Motor neuron (in vitro differentiated cells): ENCODE results near the gene TMEM131L. TPM values are rescaled to one million over a fixed set of nuclear protein-coding genes. Genes with fewer than 3 reads are reported as not detected.

ENCODE experiments used
- ATAC-seq, 8 experiments: fragments of 200-7000 bp; cut with Tn5 transposase; replicated peaks in 6 of 8; 2 replicates each; pipeline ENCODE4 v1.8.0; 2021; ENCODE audit warnings: mild to moderate bottlenecking in 8 of 8, moderate library complexity in 8 of 8
- H3K27ac ChIP-seq, 2 donors: fragments of 250-450 bp; sonication (Bioruptor Pico); 2 replicates each; pipeline ENCODE4 v1.9.0; 2021; ENCODE audit warnings: antibody characterized with exemption in 2 of 2, mild to moderate bottlenecking in 2 of 2, moderate library complexity in 1 of 2
- H3K4me1 ChIP-seq, 2 donors: fragments of 250-450 bp; sonication (Bioruptor Pico); replicated peaks in 1 of 2; 2 replicates each; pipeline ENCODE4 v1.6.1; 2021; ENCODE audit warnings: antibody characterized with exemption in 2 of 2, mild to moderate bottlenecking in 2 of 2, moderate library complexity in 1 of 2
- H3K4me3 ChIP-seq, 5 donors: fragments of 250-450 bp; sonication (Bioruptor Pico); 2 replicates each; pipeline ENCODE4 v1.9.0; 2021; ENCODE audit warnings: antibody characterized with exemption in 5 of 5, mild to moderate bottlenecking in 5 of 5, moderate library complexity in 4 of 5
- WGBS, 10 experiments: fragments of 450-650 bp; shearing (Covaris generic); methylation state at CpG; one replicate each; pipeline ENCODE4 v1.0.0; 2022; 5-methylcytosine and 5-hydroxymethylcytosine counted together
- in situ Hi-C, 9 experiments: fragments of 400-800 bp; cut with MboI; loops; one replicate each; pipeline ENCODE4 v1.15.0; 2021; ENCODE audit warnings: low sequenced_read_pairs in 9 of 9, low pct_unique_long_range_greater_than_20kb in 2 of 9; ENCODE audit not compliant: unreplicated experiment in 9 of 9
- total RNA-seq, 8 experiments: library from RNA; unstranded; fragments of 300-600 nt; gene quantifications; 2 replicates each; pipeline versions ENCODE4 v1.2.3 to v1.2.4, GENCODE V29; 2022

TMEM131L gene
- total RNA-seq, 8 experiments from 2014 or later = 2.0 to 47.7 (median 8.5) TPM

- H3K4me3 ChIP-seq = no peak overlapping the region
- no peak overlapping the region for H3K27ac ChIP-seq
- ATAC-seq = no peak
- WGBS, 10 experiments = 67 to 100% (median 89%) methylated on average over 1 to 5 of the region's 5 CpGs; no CpG with 5 or more reads in 3 of the 10 experiments
- H3K4me1 ChIP-seq = no peaks in the 10 kb centered on the region
- in situ Hi-C loops = loop anchor here in 3 of 9 experiments (10.0 to 25.0 kb wide), 4 partner anchors 142 to 440 kb away; partner anchors contain the start of gene MND1 (in 2 of the 3)
Measured at GRCh38 chr4:153577053-153577452, 110.9 kb downstream of the TMEM131L start.

GRCh38 chr4:153579410-153579809 is 113.2 kb downstream of the TMEM131L start:
- 61 to 100% (median 77%) methylated on average over 2 to 4 of the region's 4 CpGs for WGBS, 10 experiments
- no peak overlapping the region for H3K27ac ChIP-seq
- in situ Hi-C loops = loop anchor here in 3 of 9 experiments (10.0 to 25.0 kb wide), 4 partner anchors 145 to 442 kb away; partner anchors contain the start of gene MND1 (in 2 of the 3)
- peaks cover 0 to 2% of the 10 kb centered on the region in 2 donors for H3K4me1 ChIP-seq
- ATAC-seq = no peak
- no peak overlapping the region for H3K4me3 ChIP-seq

- ATAC-seq = no peak
- in situ Hi-C loops = loop anchor here in 3 of 9 experiments (10.0 to 25.0 kb wide), 4 partner anchors 145 to 443 kb away; partner anchors contain the start of gene MND1 (in 2 of the 3)
- WGBS, 10 experiments = 30 to 100% (median 83%) methylated on average over 1 of the region's 1 CpG; no CpG with 5 or more reads in 4 of the 10 experiments
Measured at GRCh38 chr4:153579872-153580271, 113.7 kb downstream of the TMEM131L start.

GRCh38 chr4:153582954-153583702 is 117.0 kb downstream of the TMEM131L start:
- peaks cover 0 to 2% of the 10 kb centered on the region in 2 donors for H3K4me1 ChIP-seq
- peak in 3 of 8 experiments; percentile 29 to 73 (median 31) for ATAC-seq
- no peak overlapping the region for H3K27ac ChIP-seq
- 17 to 94% (median 63%) methylated on average over 1 to 2 of the region's 2 CpGs; no CpG with 5 or more reads in 2 of the 10 experiments for WGBS, 10 experiments
- H3K4me3 ChIP-seq = no peak overlapping the region
- in situ Hi-C loops = loop anchor here in 2 of 9 experiments (25.0 kb wide), 2 partner anchors 221 to 446 kb away; no protein-coding TSS in a partner anchor

More at GRCh38 chr4:153579872-153580271, 113.7 kb downstream of the TMEM131L start:
- Histone ChIP-seq H3K4me3 (no peak overlapping the region), H3K27ac (no peak overlapping the region), H3K4me1 (peaks cover 0 to 2% of the 10 kb centered on the region in 2 donors)

- peaks cover 0 to 2% of the 10 kb centered on the region in 2 donors for H3K4me1 ChIP-seq
- in situ Hi-C loops = loop anchor here in 2 of 9 experiments (25.0 kb wide), 2 partner anchors 223 to 448 kb away; no protein-coding TSS in a partner anchor
- WGBS, 10 experiments = 0 to 100% (median 80%) methylated on average over 1 to 5 of the region's 7 CpGs; no CpG with 5 or more reads in 3 of the 10 experiments
- H3K27ac ChIP-seq = no peak overlapping the region
- no peak overlapping the region for H3K4me3 ChIP-seq
- ATAC-seq = peak in 3 of 8 experiments; percentile 41 to 87 (median 65)
Measured at GRCh38 chr4:153585026-153585425, 118.9 kb downstream of the TMEM131L start.

GRCh38 chr4:153589703-153590595 is 123.8 kb downstream of the TMEM131L start:
- in situ Hi-C loops = loop anchor here in 2 of 9 experiments (25.0 kb wide), 2 partner anchors 228 to 453 kb away; no protein-coding TSS in a partner anchor
- Histone ChIP-seq H3K4me1 (no peaks in the 10 kb centered on the region), H3K27ac (no peak overlapping the region), H3K4me3 (no peak overlapping the region)
- 67 to 100% (median 87%) methylated on average over 2 to 7 of the region's 7 CpGs for WGBS, 10 experiments
- ATAC-seq = no peak

- no peak for ATAC-seq
- H3K4me1 ChIP-seq = no peaks in the 10 kb centered on the region
- no peak overlapping the region for H3K27ac ChIP-seq
- 67 to 95% (median 87%) methylated on average over 1 to 8 of the region's 8 CpGs; no CpG with 5 or more reads in 1 of the 10 experiments for WGBS, 10 experiments
- in situ Hi-C loops = loop anchor here in 2 of 9 experiments (25.0 kb wide), 2 partner anchors 229 to 454 kb away; no protein-coding TSS in a partner anchor
- H3K4me3 ChIP-seq = no peak overlapping the region
Measured at GRCh38 chr4:153591441-153591840, 125.3 kb downstream of the TMEM131L start.

- Histone ChIP-seq H3K27ac (no peak overlapping the region), H3K4me1 (no peaks in the 10 kb centered on the region), H3K4me3 (no peak overlapping the region)
- in situ Hi-C loops = loop anchor here in 2 of 9 experiments (25.0 kb wide), 2 partner anchors 230 to 455 kb away; no protein-coding TSS in a partner anchor
- no peak for ATAC-seq
- 52 to 100% (median 89%) methylated on average over 1 to 2 of the region's 2 CpGs; no CpG with 5 or more reads in 1 of the 10 experiments for WGBS, 10 experiments
Measured at GRCh38 chr4:153592064-153592463, 125.9 kb downstream of the TMEM131L start.

GRCh38 chr4:153593161-153593560 is 127.0 kb downstream of the TMEM131L start:
- no peaks in the 10 kb centered on the region for H3K4me1 ChIP-seq
- no peak overlapping the region for H3K4me3 ChIP-seq
- 50 to 100% (median 86%) methylated on average over 2 to 5 of the region's 5 CpGs; no CpG with 5 or more reads in 3 of the 10 experiments for WGBS, 10 experiments
- H3K27ac ChIP-seq = no peak overlapping the region
- in situ Hi-C loops = loop anchor here in 2 of 9 experiments (25.0 kb wide), 2 partner anchors 231 to 456 kb away; no protein-coding TSS in a partner anchor
- no peak for ATAC-seq

- 49 to 100% (median 64%) methylated on average over 1 to 2 of the region's 2 CpGs; no CpG with 5 or more reads in 1 of the 10 experiments for WGBS, 10 experiments
- Histone ChIP-seq H3K4me1 (no peaks in the 10 kb centered on the region), H3K4me3 (no peak overlapping the region), H3K27ac (no peak overlapping the region)
- in situ Hi-C loops = loop anchor here in 2 of 9 experiments (25.0 kb wide), 2 partner anchors 232 to 457 kb away; no protein-coding TSS in a partner anchor
- peak in 1 of 8 experiments; percentile 38 for ATAC-seq
Measured at GRCh38 chr4:153594210-153594609, 128.1 kb downstream of the TMEM131L start.

GRCh38 chr4:153595894-153596601 is 129.9 kb downstream of the TMEM131L start:
- WGBS, 10 experiments = 83 to 100% (median 94%) methylated on average over 1 to 4 of the region's 6 CpGs; no CpG with 5 or more reads in 2 of the 10 experiments
- in situ Hi-C loops = loop anchor here in 2 of 9 experiments (25.0 kb wide), 2 partner anchors 234 to 459 kb away; no protein-coding TSS in a partner anchor
- H3K4me3 ChIP-seq = no peak overlapping the region
- no peak overlapping the region for H3K27ac ChIP-seq
- H3K4me1 ChIP-seq = no peaks in the 10 kb centered on the region
- no peak for ATAC-seq
